PC-3 (cell line): ENCODE measurements around the gene NPTX2. TPM values are rescaled to one million over a fixed set of nuclear protein-coding genes. Genes with fewer than 3 reads are reported as not detected.

Source experiments
- ATAC-seq: fragments of 200-7000 bp; cut with Tn5 transposase; 2 replicates; pipeline ENCODE4 v1.9.1; 2020; ENCODE audit warnings: mild to moderate bottlenecking, moderate library complexity
- BruUV-seq: library from RNA; stranded (reverse); fragments of 400-500 nt; replicated peaks from 2 replicates; lab custom pipeline; 2021; lab: Mats Ljungman, UMichigan
- CTCF ChIA-PET: fragments of 300-600 bp; sonication (Branson Sonifier 250); formaldehyde crosslinking; loops from one replicate; lab custom pipeline; 2022; ENCODE audit warnings: antibody characterized with exemption; lab: Charles Lee
- POLR2A ChIA-PET: fragments of 300-600 bp; sonication (Branson Sonifier 250); formaldehyde crosslinking; loops from one replicate; lab custom pipeline; 2022; ENCODE audit warnings: antibody characterized with exemption; ENCODE audit not compliant: unreplicated experiment; lab: Charles Lee
- DNase-seq: peaks from one replicate; pipeline ENCODE4 v3.0.0-alpha.2; 2015
- H2AFZ ChIP-seq: fragments of 300-600 bp; sonication (generic); 2 replicates; pipeline ENCODE4 v1.6.0; 2016; ENCODE audit warnings: antibody characterized with exemption, low read length
- H3F3A ChIP-seq: fragments of 300-600 bp; sonication (generic); one replicate; pipeline ENCODE4 v1.6.0; 2017; ENCODE audit warnings: antibody characterized with exemption, low read length, control low read depth, mild to moderate bottlenecking; ENCODE audit not compliant: unreplicated experiment
- H3K27ac ChIP-seq: fragments of 300-600 bp; sonication (generic); 2 replicates; pipeline ENCODE4 v1.5.1; 2016; ENCODE audit warnings: mild to moderate bottlenecking, low read length
- H3K27me3 ChIP-seq: fragments of 300-600 bp; sonication (generic); 2 replicates; pipeline ENCODE4 v1.6.1; 2016; ENCODE audit warnings: low read length, mixed read lengths
- H3K36me3 ChIP-seq: fragments of 300-600 bp; sonication (generic); 2 replicates; pipeline ENCODE4 v1.6.1; 2016; ENCODE audit warnings: low read depth, mixed run types, low read length, mixed read lengths
- H3K4me1 ChIP-seq: fragments of 300-600 bp; sonication (generic); 2 replicates; pipeline ENCODE4 v1.5.1; 2016; ENCODE audit warnings: low read length; ENCODE audit not compliant: insufficient read depth
- H3K4me2 ChIP-seq: fragments of 300-600 bp; sonication (generic); 2 replicates; pipeline ENCODE4 v1.6.0; 2016; ENCODE audit warnings: low read length
- H3K4me3 ChIP-seq: fragments of 300-600 bp; sonication (generic); 2 replicates; pipeline ENCODE4 v1.5.1; 2016; ENCODE audit warnings: mild to moderate bottlenecking, low read length, mixed read lengths
- H3K79me2 ChIP-seq: fragments of 300-600 bp; sonication (generic); 2 replicates; pipeline ENCODE4 v1.6.1; 2017; ENCODE audit warnings: low read length, mixed read lengths
- H3K9ac ChIP-seq: fragments of 300-600 bp; sonication (generic); 2 replicates; pipeline ENCODE4 v1.6.0; 2016; ENCODE audit warnings: mild to moderate bottlenecking, low read length
- H3K9me2 ChIP-seq: fragments of 300-600 bp; sonication (generic); replicated peaks from 2 replicates; pipeline ENCODE4 v1.6.1; 2016; ENCODE audit warnings: mixed run types, low read length, mixed read lengths
- H3K9me3 ChIP-seq: fragments of 300-600 bp; sonication (generic); 2 replicates; pipeline ENCODE4 v1.6.1; 2016; ENCODE audit warnings: low read length, mixed read lengths
- H4K20me1 ChIP-seq: fragments of 300-600 bp; sonication (generic); 2 replicates; pipeline ENCODE4 v1.6.1; 2016; ENCODE audit warnings: low read length, mixed read lengths
- CTCF ChIP-seq: fragments of 300-600 bp; sonication (generic); conservative IDR thresholded peaks from 2 replicates; pipeline ENCODE4 v1.5.1; 2017; ENCODE audit warnings: antibody characterized with exemption, low read depth, mild to moderate bottlenecking, low read length
- EZH2 ChIP-seq: fragments of 300-600 bp; sonication (generic); IDR thresholded peaks from one replicate; pipeline ENCODE4 v1.6.1; 2017; ENCODE audit warnings: antibody characterized with exemption, mild to moderate bottlenecking, low read length; ENCODE audit not compliant: unreplicated experiment
- EZH2phosphoT487 ChIP-seq: fragments of 300-600 bp; sonication (generic); IDR thresholded peaks from 2 replicates; pipeline ENCODE4 v1.6.1; 2018; ENCODE audit warnings: mild to moderate bottlenecking, antibody characterized with exemption, low read length, borderline replicate concordance
- intact Hi-C: fragments of 100-400 bp; cut with micrococcal nuclease; formaldehyde crosslinking; loops from 2 replicates; pipeline ENCODE4 v1.9.0; 2023
- total RNA-seq: library from RNA; depleted of rRNA; stranded (reverse); fragments of >200 nt; gene quantifications from 2 replicates; pipeline ENCODE4 v1.2.3, GENCODE V29; 2014

Gene NPTX2
- total RNA-seq, 1 experiment from 2014 or later: not detected

- Histone ChIP-seq H3K9ac (no peak overlapping the region), H2AFZ (no peak overlapping the region), H3K9me3 (no peaks in the 10 kb centered on the region), H3K27me3 (no peaks in the 10 kb centered on the region), H3K4me1 (no peaks in the 10 kb centered on the region), H3F3A (no peaks in the 10 kb centered on the region), H3K4me3 (no peak overlapping the region), H4K20me1 (no peaks in the 10 kb centered on the region), H3K27ac (no peak overlapping the region), H3K79me2 (no peaks in the 10 kb centered on the region), H3K4me2 (no peak overlapping the region), H3K9me2 (no peaks in the 10 kb centered on the region), H3K36me3 (no peaks in the 10 kb centered on the region)
- CTCF ChIA-PET: no interaction called here
- intact Hi-C loops: no loop called here
- ATAC-seq: no peak
- TF ChIP-seq EZH2phosphoT487 (no peak), EZH2 (no peak), CTCF (no peak)
- BruUV-seq: no TSS peak
- no peak for DNase-seq
- POLR2A ChIA-PET: no interaction called here
These were observed 24.8 kb downstream of the NPTX2 start for GRCh38 chr7:98641646-98642500.

DNA sequence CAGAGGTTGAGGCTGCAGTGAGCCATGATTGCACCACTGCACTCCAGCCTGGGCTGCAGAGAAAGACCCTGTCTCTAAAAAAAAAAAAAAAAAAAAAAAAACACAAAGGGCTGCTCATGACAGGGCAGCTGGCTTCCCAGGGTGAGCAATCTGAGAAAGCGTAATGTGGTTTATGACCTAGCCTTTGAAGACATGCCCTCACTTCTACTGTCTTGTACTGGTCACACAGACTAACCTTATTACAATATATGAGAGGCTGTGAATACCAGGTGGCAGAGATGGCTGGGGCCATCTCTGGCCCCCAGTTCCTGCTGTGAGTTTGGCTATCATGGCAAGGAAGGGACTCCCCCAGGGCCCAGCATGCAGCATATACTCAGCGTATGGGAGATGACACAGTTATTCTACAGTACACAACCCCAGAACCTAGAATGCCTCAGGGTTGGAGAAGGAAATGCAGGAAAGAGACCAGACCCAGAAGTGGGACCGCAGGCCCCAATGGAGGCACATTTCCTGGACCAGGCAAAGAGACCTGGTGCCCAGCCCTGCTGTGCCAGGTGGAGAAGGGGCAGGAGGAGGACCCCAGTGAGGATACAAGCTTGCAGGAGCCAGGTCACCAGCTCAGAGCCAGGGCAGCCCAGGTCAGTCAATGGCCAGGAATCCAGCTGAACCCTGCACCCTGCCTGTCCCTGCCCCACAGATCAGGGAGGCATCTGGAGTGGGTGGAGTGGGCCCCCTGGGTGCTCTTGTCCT lies 26.3 kb downstream of the NPTX2 start:
- intact Hi-C loops: no loop called here
- H3K4me1 ChIP-seq: no peaks in the 10 kb centered on the region
- no peak overlapping the region for H2AFZ ChIP-seq
- H3K27me3 ChIP-seq: peaks cover 1% of the 10 kb centered on the region; the same call in 1 of the 2 replicates
- H3K9me2 ChIP-seq: no peaks in the 10 kb centered on the region
- no peaks in the 10 kb centered on the region for H3K9me3 ChIP-seq
- ATAC-seq (no peak), DNase-seq (no peak)
- no peak overlapping the region for H3K4me2 ChIP-seq
- no peaks in the 10 kb centered on the region for H3F3A ChIP-seq
- H3K36me3 ChIP-seq: no peaks in the 10 kb centered on the region
- no peak overlapping the region for H3K9ac ChIP-seq
- H3K79me2 ChIP-seq: no peaks in the 10 kb centered on the region
- H3K27ac ChIP-seq: no peak overlapping the region
- CTCF ChIA-PET: no interaction called here
- no TSS peak for BruUV-seq
- POLR2A ChIA-PET: no interaction called here
- H3K4me3 ChIP-seq: no peak overlapping the region
- no peaks in the 10 kb centered on the region for H4K20me1 ChIP-seq
- TF ChIP-seq EZH2phosphoT487 (no peak), CTCF (no peak), EZH2 (no peak)

GRCh38 chr7:98646465-98646864 lies 29.4 kb downstream of the NPTX2 start:
- no TSS peak for BruUV-seq
- H3K27me3 ChIP-seq: peaks cover 23% of the 10 kb centered on the region
- H3K9me2 ChIP-seq: no peaks in the 10 kb centered on the region
- no peaks in the 10 kb centered on the region for H3K9me3 ChIP-seq
- no peaks in the 10 kb centered on the region for H3K79me2 ChIP-seq
- H3K36me3 ChIP-seq: no peaks in the 10 kb centered on the region
- ChIA-PET POLR2A (no interaction called here), CTCF (no interaction called here)
- H3K4me1 ChIP-seq: no peaks in the 10 kb centered on the region
- no peak overlapping the region for H3K4me3 ChIP-seq
- no peak overlapping the region for H3K9ac ChIP-seq
- TF ChIP-seq CTCF (no peak), EZH2 (no peak), EZH2phosphoT487 (no peak)
- H3F3A ChIP-seq: no peaks in the 10 kb centered on the region
- H3K27ac ChIP-seq: no peak overlapping the region
- DNase-seq: no peak
- intact Hi-C loops: no loop called here
- no peak overlapping the region for H2AFZ ChIP-seq
- H4K20me1 ChIP-seq: no peaks in the 10 kb centered on the region
- ATAC-seq: no peak
- no peak overlapping the region for H3K4me2 ChIP-seq
